Measurements from ENCODE around the gene GABRR3.

GRCh38 chr3:97990624-97991292, 44.4 kb downstream of the GABRR3 start:
- no peak for TF ChIP-seq CTCF (IDR thresholded peaks at IDR 0.05)
- no peak for TF ChIP-seq POLR2A (IDR thresholded peaks at IDR 0.05)

Data from esophagus squamous epithelium (tissue), 4 donors.